ENCODE measurements around the gene RPIA. TPM values are rescaled to one million over a fixed set of nuclear protein-coding genes. Genes with fewer than 3 reads are reported as not detected.
A peak's percentile ranks its signal among the peaks of the same experiment; 100 is the strongest.

The RPIA gene
- total RNA-seq, 1 experiment from 2014 or later = 5.8 TPM

- DNase-seq (ENCODE audit: low spot score) = no peak
These were observed 7.0 kb upstream of the RPIA start for GRCh38 chr2:88684519-88684918.

- no peak for DNase-seq (ENCODE audit: low spot score)
These were observed 5.2 kb upstream of the RPIA start for GRCh38 chr2:88686320-88686719.

GRCh38 chr2:88687384-88687783, 4.1 kb upstream of the RPIA start:
- DNase-seq (ENCODE audit: low spot score) = no peak

- DNase-seq (ENCODE audit: low spot score) = peak; percentile 9
These were observed 708 bp upstream of the RPIA start for GRCh38 chr2:88690591-88691338.

- DNase-seq (ENCODE audit: low spot score) = no peak
These were observed 714 bp downstream of the RPIA start for GRCh38 chr2:88692187-88692586.

- no peak for DNase-seq (ENCODE audit: low spot score)
These were observed 2.5 kb downstream of the RPIA start for GRCh38 chr2:88693911-88694414.

- no peak for DNase-seq (ENCODE audit: low spot score)
These were observed 5.1 kb downstream of the RPIA start for GRCh38 chr2:88696611-88697010.

- no peak for DNase-seq (ENCODE audit: low spot score)
These were observed 6.0 kb downstream of the RPIA start for GRCh38 chr2:88697370-88698026.

GRCh38 chr2:88698027-88698413, 6.5 kb downstream of the RPIA start:
- no peak for DNase-seq (ENCODE audit: low spot score)

- DNase-seq (ENCODE audit: low spot score) = no peak
These were observed 7.2 kb downstream of the RPIA start for GRCh38 chr2:88698498-88699233.

GRCh38 chr2:88707003-88707402, 15.5 kb downstream of the RPIA start:
- DNase-seq (ENCODE audit: low spot score) = no peak

- no peak for DNase-seq (ENCODE audit: low spot score)
These were observed 17.7 kb downstream of the RPIA start for GRCh38 chr2:88709181-88709631.

GRCh38 chr2:88711289-88711688, 19.8 kb downstream of the RPIA start:
- no peak for DNase-seq (ENCODE audit: low spot score)

GRCh38 chr2:88711897-88712296, 20.4 kb downstream of the RPIA start:
- DNase-seq (ENCODE audit: low spot score) = no peak

GRCh38 chr2:88713408-88713807, 21.9 kb downstream of the RPIA start:
- DNase-seq (ENCODE audit: low spot score) = no peak

GRCh38 chr2:88714667-88715066, 23.2 kb downstream of the RPIA start:
- no peak for DNase-seq (ENCODE audit: low spot score)

- DNase-seq (ENCODE audit: low spot score) = no peak
These were observed 28.9 kb downstream of the RPIA start for GRCh38 chr2:88720399-88720798.

- no peak for DNase-seq (ENCODE audit: low spot score)
These were observed 29.8 kb downstream of the RPIA start for GRCh38 chr2:88721268-88721667.

GRCh38 chr2:88724643-88725332, 33.3 kb downstream of the RPIA start:
- no peak for DNase-seq (ENCODE audit: low spot score)

GRCh38 chr2:88729061-88729745, 37.7 kb downstream of the RPIA start:
- peak; percentile 78 for DNase-seq (ENCODE audit: low spot score)

- no peak for DNase-seq (ENCODE audit: low spot score)
These were observed 41.9 kb downstream of the RPIA start for GRCh38 chr2:88733155-88733902.
